Gastrocnemius medialis (tissue), 4 donors: ENCODE measurements around the gene TNFRSF18.
"Not testable (repeated sequence)": the region's sequence is repeated elsewhere in the genome, so short reads cannot be mapped to it uniquely, and the experiment has no call there.

ENCODE experiments used
- CTCF ChIP-seq, 5 experiments: fragments of 450-650 bp in 3 of 5; fragments of 200-600 bp in 2 of 5; sonication (generic) in 2 of 5; IDR thresholded peaks in 4 of 5; conservative IDR thresholded peaks in 1 of 5; 1 replicate in 4 of 5; 2 replicates in 1 of 5; pipeline ENCODE4 v1.5.1; 2016 to 2019; ENCODE audit warnings: antibody characterized with exemption in 5 of 5, mild to moderate bottlenecking in 3 of 5, moderate library complexity in 3 of 5
- POLR2A ChIP-seq, 2 donors: fragments of 450-650 bp; IDR thresholded peaks; one replicate each; pipeline ENCODE4 v1.6.1; 2017; ENCODE audit warnings: antibody characterized with exemption in 2 of 2, mild to moderate bottlenecking in 2 of 2, moderate library complexity in 2 of 2

- not testable (repeated sequence) for TF ChIP-seq CTCF (IDR thresholded peaks at IDR 0.05 in 4 of 5, conservative IDR thresholded peaks at IDR 0.05 in 1 of 5); POLR2A (IDR thresholded peaks at IDR 0.05)
Measured at GRCh38 chr1:1195726-1196125, 10.7 kb downstream of the TNFRSF18 start.
